ENCODE results near the gene TRAF7.

TRAF7 gene

DNA sequence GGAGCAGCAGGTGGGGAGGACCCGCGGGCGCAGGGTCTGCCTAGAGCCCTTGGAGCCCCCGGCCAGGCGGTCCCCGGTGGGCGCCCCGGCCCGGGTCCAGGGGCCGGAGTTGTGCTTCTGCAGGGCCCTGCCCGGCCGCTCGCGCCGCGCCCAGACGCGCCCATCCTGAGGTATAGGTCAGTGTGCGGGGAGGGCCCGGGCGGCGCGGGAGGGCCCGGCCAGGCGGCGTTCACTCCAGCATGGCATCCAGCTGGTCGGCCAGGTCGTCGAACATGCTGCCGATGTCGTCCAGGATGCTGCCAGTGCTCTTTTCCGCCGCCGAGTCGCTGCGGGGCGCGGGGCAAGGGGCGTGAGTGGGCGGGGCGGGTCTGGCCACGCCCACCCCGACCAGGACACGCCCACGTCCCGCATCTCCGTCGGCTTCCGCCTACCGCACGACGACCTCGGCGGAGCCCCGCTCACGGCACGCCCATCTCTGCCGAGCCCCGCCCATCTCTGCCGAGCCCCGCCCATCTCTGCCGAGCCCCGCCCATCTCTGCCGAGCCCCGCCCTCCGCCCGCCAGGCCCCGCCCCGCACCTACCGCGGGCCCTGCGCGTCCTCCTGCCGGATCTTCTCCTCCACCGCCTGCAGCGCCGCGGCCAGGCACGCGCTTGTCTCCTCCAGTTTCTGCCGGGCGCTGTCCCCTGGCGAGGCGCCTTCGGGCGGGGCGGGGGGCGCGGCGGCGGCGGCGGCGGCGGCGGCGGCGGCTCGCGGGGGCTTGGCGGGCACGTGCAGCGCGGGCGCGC lies 22.9 kb downstream of the TRAF7 start:
- TF ChIP-seq EZH2phosphoT487 (conservative IDR thresholded peaks at IDR 0.05; ENCODE audit: low read length) = no peak
- TF ChIP-seq, protein P1, sequence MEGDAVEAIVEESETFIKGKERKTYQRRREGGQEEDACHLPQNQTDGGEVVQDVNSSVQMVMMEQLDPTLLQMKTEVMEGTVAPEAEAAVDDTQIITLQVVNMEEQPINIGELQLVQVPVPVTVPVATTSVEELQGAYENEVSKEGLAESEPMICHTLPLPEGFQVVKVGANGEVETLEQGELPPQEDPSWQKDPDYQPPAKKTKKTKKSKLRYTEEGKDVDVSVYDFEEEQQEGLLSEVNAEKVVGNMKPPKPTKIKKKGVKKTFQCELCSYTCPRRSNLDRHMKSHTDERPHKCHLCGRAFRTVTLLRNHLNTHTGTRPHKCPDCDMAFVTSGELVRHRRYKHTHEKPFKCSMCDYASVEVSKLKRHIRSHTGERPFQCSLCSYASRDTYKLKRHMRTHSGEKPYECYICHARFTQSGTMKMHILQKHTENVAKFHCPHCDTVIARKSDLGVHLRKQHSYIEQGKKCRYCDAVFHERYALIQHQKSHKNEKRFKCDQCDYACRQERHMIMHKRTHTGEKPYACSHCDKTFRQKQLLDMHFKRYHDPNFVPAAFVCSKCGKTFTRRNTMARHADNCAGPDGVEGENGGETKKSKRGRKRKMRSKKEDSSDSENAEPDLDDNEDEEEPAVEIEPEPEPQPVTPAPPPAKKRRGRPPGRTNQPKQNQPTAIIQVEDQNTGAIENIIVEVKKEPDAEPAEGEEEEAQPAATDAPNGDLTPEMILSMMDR (IDR thresholded peaks at IDR 0.05; ENCODE audit: insufficient read depth, low read length, poor library complexity, severe bottlenecking) = no peak
- no peaks in the 10 kb centered on the region for H3K9me3 ChIP-seq (ENCODE audit: insufficient read depth, low read length)
- no peaks in the 10 kb centered on the region for H3F3A ChIP-seq (ENCODE audit: insufficient read depth)
- no peak overlapping the region for H3K4me2 ChIP-seq (ENCODE audit: low read depth, low read length, poor library complexity, severe bottlenecking)
- no peak overlapping the region for H2AFZ ChIP-seq (ENCODE audit: low read depth, low read length, severe bottlenecking)
- H3K27ac ChIP-seq (ENCODE audit: low read depth, low read length) = no peak overlapping the region
- no peak overlapping the region for H3K4me3 ChIP-seq (ENCODE audit: insufficient read depth, low read length, poor library complexity, severe bottlenecking)
- no peaks in the 10 kb centered on the region for H3K27me3 ChIP-seq (ENCODE audit: low read length)
- H3K9ac ChIP-seq (ENCODE audit: low read length) = no peak overlapping the region
- H4K20me1 ChIP-seq (ENCODE audit: low read depth, low read length) = no peaks in the 10 kb centered on the region
- H3K79me2 ChIP-seq (ENCODE audit: insufficient read depth, low read length) = no peaks in the 10 kb centered on the region
- no peaks in the 10 kb centered on the region for H3K36me3 ChIP-seq (ENCODE audit: low read length)
- no peaks in the 10 kb centered on the region for H3K9me2 ChIP-seq (replicated peaks; ENCODE audit: insufficient read depth, low read length)

DNA sequence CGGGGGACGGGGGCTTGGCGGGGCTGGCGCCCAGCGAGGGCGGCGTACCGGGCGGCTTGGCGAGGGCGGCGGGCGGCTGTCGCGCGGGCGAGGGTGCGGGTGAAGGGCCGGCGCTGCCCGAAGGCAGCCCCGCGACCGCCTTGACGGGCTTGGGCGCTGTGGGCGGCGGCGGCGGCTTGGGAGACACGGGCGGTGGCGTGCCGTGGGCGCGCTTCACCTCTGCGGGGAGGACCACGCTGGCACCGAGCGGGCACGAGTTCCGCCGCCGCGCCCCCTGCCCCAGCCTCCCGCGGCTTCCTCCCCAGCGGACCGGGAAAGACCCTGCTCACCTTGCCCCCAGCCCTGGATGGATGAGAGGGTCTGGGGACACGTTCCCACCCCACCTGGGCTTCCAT lies 23.5 kb downstream of the TRAF7 start:
- Histone ChIP-seq H3K79me2 (ENCODE audit: insufficient read depth, low read length) (no peaks in the 10 kb centered on the region), H3K4me2 (ENCODE audit: low read depth, low read length, poor library complexity, severe bottlenecking) (no peak overlapping the region), H3K36me3 (ENCODE audit: low read length) (no peaks in the 10 kb centered on the region), H3K27ac (ENCODE audit: low read depth, low read length) (no peak overlapping the region), H2AFZ (ENCODE audit: low read depth, low read length, severe bottlenecking) (no peak overlapping the region), H3F3A (ENCODE audit: insufficient read depth) (no peaks in the 10 kb centered on the region), H3K9me3 (ENCODE audit: insufficient read depth, low read length) (no peaks in the 10 kb centered on the region), H3K9ac (ENCODE audit: low read length) (no peak overlapping the region), H4K20me1 (ENCODE audit: low read depth, low read length) (no peaks in the 10 kb centered on the region), H3K4me3 (ENCODE audit: insufficient read depth, low read length, poor library complexity, severe bottlenecking) (no peak overlapping the region), H3K9me2 (replicated peaks; ENCODE audit: insufficient read depth, low read length) (no peaks in the 10 kb centered on the region), H3K27me3 (ENCODE audit: low read length) (no peaks in the 10 kb centered on the region)
- TF ChIP-seq, protein P1 (IDR thresholded peaks at IDR 0.05; ENCODE audit: insufficient read depth, low read length, poor library complexity, severe bottlenecking) = no peak
- TF ChIP-seq EZH2phosphoT487 (conservative IDR thresholded peaks at IDR 0.05; ENCODE audit: low read length) = no peak

DNA sequence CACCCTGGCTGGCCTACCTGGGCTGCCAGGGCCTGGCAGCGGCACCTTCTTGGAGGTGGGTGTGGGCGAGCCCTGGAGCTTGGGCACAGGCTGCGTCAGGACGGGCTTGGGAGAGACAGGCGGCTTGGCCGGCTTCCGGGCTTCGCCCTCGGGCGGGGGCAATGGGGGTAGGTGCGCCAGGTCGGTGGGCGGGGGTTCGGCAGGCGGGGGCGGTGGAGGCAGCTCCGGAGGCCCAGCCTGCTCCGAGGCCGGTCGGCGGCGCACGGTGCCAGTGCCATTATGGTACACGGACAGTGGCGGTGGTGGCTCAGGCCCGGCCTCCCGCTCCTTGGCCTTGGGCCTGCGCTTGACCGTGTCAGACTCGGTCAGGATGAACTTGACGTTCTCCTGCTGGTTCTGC lies 24.0 kb downstream of the TRAF7 start:
- Histone ChIP-seq H3K9me2 (replicated peaks; ENCODE audit: insufficient read depth, low read length) (no peaks in the 10 kb centered on the region), H3K79me2 (ENCODE audit: insufficient read depth, low read length) (no peaks in the 10 kb centered on the region), H3K36me3 (ENCODE audit: low read length) (no peaks in the 10 kb centered on the region), H3K4me2 (ENCODE audit: low read depth, low read length, poor library complexity, severe bottlenecking) (no peak overlapping the region), H2AFZ (ENCODE audit: low read depth, low read length, severe bottlenecking) (no peak overlapping the region), H3K27ac (ENCODE audit: low read depth, low read length) (no peak overlapping the region), H3K9me3 (ENCODE audit: insufficient read depth, low read length) (no peaks in the 10 kb centered on the region), H3K27me3 (ENCODE audit: low read length) (no peaks in the 10 kb centered on the region), H3F3A (ENCODE audit: insufficient read depth) (no peaks in the 10 kb centered on the region), H3K4me3 (ENCODE audit: insufficient read depth, low read length, poor library complexity, severe bottlenecking) (no peak overlapping the region), H4K20me1 (ENCODE audit: low read depth, low read length) (no peaks in the 10 kb centered on the region; the same call in 1 of the 2 replicates), H3K9ac (ENCODE audit: low read length) (no peak overlapping the region)
- TF ChIP-seq, protein P1 (IDR thresholded peaks at IDR 0.05; ENCODE audit: insufficient read depth, low read length, poor library complexity, severe bottlenecking) = no peak
- TF ChIP-seq EZH2phosphoT487 (conservative IDR thresholded peaks at IDR 0.05; ENCODE audit: low read length) = no peak
